HUDEP-2 (cell line): ENCODE data around the gene CHRNA1.

Experiments
- DNase-seq, 76 experiments: peaks; one replicate each; lab custom pipeline; 2025; ENCODE audit not compliant: unreplicated experiment in 76 of 76; lab: John Stamatoyannopoulos, UW

CHRNA1 gene

GRCh38 chr2:174762464-174762863 lies 1.8 kb downstream of the CHRNA1 start:
- no peak for DNase-seq

- no peak for DNase-seq
Measured at GRCh38 chr2:174761837-174762236, 2.4 kb downstream of the CHRNA1 start.

GRCh38 chr2:174760845-174761473 lies 3.3 kb downstream of the CHRNA1 start:
- DNase-seq, result no peak

- DNase-seq, result no peak
Measured at GRCh38 chr2:174759381-174760065, 4.7 kb downstream of the CHRNA1 start.

- no peak for DNase-seq
Measured at GRCh38 chr2:174756743-174757142, 7.5 kb downstream of the CHRNA1 start.

GRCh38 chr2:174753038-174753633 lies 11.1 kb downstream of the CHRNA1 start:
- DNase-seq, result no peak

- DNase-seq, result no peak
Measured at GRCh38 chr2:174752403-174753037, 11.8 kb downstream of the CHRNA1 start.

GRCh38 chr2:174750923-174751441 lies 13.3 kb downstream of the CHRNA1 start:
- no peak for DNase-seq

- no peak for DNase-seq
Measured at GRCh38 chr2:174749793-174750192, 14.5 kb downstream of the CHRNA1 start.

GRCh38 chr2:174748948-174749347 lies 15.3 kb downstream of the CHRNA1 start:
- DNase-seq, result peak in 43 of 76 experiments; percentile 2 to 68 (median 30)

- no peak for DNase-seq
Measured at GRCh38 chr2:174745142-174745541, 19.1 kb downstream of the CHRNA1 start.

- DNase-seq, result no peak
Measured at GRCh38 chr2:174744111-174744510, 20.2 kb downstream of the CHRNA1 start.

GRCh38 chr2:174740721-174741120 lies 23.6 kb downstream of the CHRNA1 start:
- no peak for DNase-seq

GRCh38 chr2:174738841-174739240 lies 25.4 kb downstream of the CHRNA1 start:
- no peak for DNase-seq

GRCh38 chr2:174731546-174731945 lies 32.7 kb downstream of the CHRNA1 start:
- no peak for DNase-seq

- DNase-seq, result no peak
Measured at GRCh38 chr2:174730698-174731018, 33.6 kb downstream of the CHRNA1 start.

- DNase-seq, result no peak
Measured at GRCh38 chr2:174729797-174730697, 34.2 kb downstream of the CHRNA1 start.

GRCh38 chr2:174728096-174728495 lies 36.2 kb downstream of the CHRNA1 start:
- DNase-seq, result no peak

- peak in 1 of 76 experiments; percentile 3 for DNase-seq
Measured at GRCh38 chr2:174726212-174726611, 38.1 kb downstream of the CHRNA1 start.

- no peak for DNase-seq
Measured at GRCh38 chr2:174722942-174723592, 41.2 kb downstream of the CHRNA1 start.
